GM21526 (cell line): Measurements from ENCODE around the gene DACT2.
"Not testable (repeated sequence)": the region's sequence is repeated elsewhere in the genome, so short reads cannot be mapped to it uniquely, and the experiment has no call there.

Experiments used
- ATAC-seq: cut with Tn5 transposase; IDR thresholded peaks from one replicate; pipeline ENCODE4 v1.9.1; 2021; ENCODE audit warnings: moderate library complexity; ENCODE audit not compliant: unreplicated experiment, low FRiP score

DACT2 gene

DNA sequence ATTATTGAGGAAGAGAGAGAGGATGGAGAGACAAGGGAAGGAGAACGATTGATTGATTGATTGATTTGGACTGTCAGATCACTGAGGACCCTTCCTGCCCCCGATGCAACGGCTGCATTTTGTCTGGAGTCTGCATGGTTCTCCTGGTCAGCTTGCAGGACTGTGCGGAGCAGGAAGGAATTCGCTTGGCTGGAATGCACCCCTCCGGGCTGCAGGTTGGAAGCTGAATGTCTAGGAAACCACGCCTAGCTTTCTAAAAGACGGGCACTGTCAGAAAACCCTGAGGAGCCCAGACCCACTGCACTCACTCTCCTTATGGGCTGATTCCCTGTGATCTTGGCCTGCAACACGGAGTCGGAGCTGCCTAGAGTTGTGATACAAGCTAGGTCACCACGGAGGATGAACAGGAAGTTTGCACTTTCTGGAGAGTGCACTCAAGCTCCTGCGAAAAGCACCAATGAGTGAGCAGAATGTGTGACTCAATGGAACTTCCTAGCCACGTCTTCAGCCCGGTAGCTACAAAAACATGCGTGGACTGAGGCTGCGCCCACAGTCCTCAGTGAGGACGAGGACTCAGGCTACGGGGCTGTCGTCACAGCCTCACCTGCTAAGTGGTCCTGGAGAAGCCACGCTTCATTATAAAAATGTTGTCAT lies 14.4 kb downstream of the DACT2 start:
- no peak for ATAC-seq

DNA sequence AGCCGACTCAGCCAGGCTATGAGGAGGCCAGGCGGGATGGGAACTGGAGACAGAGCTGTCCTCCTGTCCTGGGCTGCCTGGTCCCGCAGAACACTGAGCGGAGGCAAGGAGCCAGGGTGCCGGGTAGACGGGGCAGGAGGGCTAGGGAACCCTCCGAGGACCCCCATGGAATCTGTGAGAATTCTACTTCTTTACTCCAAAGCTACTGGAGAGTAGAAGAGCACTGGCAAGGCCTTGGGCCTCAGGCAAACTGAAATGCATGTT lies 14.9 kb downstream of the DACT2 start:
- ATAC-seq = no peak

DNA sequence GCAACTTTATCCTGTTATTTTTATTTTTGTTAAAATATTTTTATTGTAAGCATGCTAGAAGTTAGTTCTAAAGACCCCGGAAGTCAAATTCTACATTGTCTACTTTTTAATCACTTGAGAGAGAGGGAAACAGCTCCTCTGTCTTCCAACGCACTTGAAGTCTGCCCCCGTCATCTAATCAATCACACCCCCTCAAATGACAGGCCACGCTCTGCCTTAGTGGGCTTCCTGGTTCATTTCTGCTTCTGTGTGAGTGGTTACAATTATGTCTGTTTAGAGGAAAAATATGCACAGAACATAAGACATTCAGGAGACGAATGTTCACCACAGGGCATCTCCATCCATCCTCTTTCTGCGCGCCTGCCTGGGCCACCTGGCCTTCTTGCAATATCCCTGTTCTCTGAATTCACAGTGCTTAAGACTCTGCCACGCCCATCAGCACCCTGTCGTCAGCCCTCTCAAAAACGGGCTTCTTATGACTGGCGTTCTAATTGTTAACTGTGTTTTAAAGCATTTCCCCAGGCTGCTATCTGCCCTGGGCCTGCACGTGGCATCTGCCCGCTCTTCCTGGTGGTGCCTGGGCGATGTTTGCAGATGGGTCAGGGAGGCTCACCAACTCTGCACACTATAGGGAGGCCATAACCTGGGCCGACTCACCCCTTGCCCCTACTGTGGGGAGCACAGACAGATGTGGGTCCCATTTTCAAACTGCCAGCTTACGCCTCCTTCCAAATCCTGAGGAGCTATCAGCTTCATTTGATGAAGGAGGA lies 15.4 kb downstream of the DACT2 start:
- no peak for ATAC-seq

DNA sequence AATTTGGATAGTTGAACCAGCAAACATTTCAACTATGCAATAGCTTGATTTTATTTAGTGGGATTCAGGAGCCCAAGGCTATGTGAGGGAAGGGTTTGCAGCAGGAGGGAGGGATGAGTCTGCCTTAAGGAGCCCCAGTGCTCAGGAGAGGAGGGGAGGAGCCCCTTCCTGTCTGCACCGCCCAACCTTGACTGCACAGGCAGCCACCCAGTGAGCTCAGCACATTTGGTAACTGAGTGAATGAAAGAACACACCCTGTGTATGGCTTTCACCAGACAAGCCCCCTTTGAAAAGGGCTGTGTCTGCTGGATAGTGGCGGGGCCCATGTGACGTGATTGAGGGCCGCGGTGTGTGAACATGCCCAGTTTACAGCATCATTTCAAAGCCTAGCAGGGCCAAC lies 17.0 kb downstream of the DACT2 start:
- no peak for ATAC-seq

DNA sequence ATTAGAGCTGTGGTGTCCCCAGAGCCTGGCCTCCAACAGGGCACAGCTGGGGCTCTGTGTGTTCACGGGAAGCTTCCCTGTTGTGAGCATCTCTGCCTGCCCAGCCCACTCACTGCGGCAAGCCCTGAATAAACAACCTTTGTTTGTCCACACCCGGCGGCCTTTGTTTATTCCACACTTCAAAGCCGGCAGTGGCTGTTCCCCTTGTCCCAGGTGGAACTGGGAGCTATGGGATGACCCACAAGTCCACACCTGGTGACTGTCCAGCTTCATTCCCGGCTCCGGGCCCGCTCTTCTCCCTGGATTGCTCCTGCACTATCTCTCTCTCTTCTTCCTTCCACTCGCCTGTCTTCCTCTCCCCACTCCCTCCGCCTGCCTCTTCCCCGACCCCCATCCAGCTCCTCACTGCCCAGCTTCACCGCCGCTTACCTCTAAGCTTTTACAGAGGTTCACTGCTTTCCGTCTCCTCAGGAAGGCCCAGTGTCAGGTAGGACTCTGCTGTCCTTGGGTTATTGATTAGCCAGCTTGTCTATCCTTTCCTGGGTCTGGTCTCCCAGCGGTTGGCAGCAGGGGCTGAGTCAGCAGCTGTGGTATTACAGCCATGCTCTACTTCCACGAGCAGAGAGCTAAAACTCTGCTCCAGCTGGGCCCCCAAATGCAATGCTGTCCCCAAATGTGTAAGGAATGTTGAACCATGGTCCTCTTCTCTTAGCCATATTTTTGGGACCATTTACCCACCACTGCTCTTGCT lies 17.8 kb downstream of the DACT2 start:
- ATAC-seq = no peak

DNA sequence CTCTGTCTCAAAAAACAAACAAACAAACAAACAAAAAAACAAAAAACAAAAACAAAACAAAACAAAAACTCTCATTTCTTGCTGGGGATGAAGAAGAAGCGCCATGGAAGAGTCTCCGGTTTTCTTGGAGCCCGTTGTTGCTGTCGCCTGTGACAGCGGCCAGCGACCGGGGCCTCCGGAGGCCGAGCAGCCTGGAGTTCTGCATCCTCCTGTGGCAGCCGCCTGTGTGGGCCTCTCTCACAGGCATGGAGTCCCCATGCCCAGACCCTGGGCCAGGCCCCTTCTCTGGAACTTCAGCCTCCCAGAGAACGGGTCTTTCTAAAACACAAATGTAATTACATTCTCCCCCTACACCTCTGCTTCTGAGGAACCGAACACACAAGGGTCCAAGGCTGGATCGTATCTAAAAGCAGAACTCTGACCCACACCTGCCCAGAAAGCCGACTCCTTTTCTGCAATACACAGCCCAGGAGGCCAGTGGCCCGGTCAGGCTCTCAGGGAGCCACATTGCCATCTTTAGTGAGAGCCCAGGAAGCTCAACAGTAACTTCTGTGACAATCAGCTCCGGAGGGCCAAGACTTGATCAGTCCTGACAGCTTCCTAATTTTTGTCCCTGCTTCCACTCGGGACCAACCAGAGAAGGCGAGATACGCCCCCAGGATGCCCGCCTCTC lies 18.5 kb downstream of the DACT2 start:
- ATAC-seq = no peak

DNA sequence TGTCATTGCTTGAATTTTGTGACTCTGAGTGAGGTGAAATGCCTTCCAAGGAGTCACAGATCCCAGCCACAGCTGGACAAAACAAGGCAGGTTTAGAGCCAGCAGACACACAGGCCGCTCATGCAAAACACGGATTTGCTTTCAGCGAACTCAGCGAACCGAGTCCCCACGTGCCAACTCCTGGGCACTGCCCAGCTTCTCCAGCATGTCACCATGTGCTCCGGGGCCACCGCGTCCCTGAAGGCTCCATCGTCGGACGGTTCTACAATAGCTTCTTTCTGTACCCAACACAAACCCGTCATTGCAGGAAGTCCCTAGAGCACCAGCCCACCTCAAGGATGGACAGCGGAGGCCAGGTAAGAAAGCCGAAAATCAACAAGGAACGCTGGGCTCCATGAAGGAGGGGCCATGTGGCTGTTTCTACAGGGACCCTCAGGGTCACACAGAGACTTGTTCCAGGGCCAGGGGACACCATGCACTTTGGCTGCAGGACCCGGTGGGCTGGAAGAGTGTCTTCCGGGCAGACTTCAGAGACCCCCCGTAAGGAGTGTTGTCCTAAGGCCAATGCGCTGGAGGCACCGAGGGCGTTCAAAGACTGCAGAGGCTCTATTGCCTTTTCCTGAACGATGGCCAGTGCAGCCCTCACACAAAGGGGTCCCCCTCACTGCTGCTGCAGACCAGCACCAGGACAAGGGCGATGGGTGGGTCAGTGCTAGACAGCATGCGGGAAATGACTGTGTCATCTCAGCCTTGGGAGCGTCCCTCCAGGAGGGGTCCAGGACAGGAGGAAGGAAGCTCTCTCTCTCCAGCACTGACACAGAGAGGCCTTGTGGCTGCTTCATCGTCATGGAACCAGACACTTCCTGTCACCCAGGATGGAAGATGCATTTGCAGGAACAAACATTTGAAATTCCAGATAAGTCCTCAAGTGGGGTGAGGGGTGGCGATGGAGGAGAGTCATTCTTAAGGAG lies 19.8 kb downstream of the DACT2 start:
- ATAC-seq = no peak

DNA sequence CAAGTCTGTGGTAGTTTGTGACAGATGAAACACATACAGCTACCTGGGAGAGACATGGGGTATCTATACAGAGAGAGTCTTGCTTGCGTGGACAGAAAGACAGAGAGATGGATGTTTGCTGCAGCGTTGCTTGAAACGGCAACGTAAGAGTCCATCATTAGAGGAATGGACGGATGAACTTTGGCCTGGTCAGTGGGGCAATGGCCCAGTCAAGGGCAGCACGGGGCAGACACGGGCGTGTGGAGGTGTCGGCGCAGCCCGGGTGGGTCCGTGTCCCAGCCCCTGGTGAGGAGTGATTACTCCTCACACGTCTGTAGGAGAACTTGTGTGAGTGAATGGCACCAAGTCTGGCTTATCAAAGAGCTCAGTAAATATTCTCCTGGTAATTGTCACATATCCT lies 21.9 kb downstream of the DACT2 start:
- no peak for ATAC-seq

DNA sequence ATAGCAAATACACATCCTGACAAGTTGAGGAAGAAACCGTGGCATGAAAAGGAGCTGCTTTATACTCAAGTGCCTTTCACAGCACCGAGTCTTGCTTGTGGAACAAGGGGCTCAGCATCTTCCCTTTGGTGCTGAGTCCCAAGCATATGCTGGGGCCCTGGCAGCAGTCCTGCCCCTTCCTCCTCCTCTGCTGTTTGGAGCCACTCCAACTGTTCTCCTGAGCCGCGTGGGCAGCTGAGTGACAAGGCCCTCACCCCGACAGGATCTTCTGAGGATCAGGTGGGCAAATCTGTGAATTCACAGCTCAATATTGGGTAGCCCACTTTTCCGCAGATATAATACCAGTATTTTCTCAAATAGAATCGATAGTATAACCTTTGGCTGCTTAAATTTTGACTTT lies 24.7 kb downstream of the DACT2 start:
- no peak for ATAC-seq

DNA sequence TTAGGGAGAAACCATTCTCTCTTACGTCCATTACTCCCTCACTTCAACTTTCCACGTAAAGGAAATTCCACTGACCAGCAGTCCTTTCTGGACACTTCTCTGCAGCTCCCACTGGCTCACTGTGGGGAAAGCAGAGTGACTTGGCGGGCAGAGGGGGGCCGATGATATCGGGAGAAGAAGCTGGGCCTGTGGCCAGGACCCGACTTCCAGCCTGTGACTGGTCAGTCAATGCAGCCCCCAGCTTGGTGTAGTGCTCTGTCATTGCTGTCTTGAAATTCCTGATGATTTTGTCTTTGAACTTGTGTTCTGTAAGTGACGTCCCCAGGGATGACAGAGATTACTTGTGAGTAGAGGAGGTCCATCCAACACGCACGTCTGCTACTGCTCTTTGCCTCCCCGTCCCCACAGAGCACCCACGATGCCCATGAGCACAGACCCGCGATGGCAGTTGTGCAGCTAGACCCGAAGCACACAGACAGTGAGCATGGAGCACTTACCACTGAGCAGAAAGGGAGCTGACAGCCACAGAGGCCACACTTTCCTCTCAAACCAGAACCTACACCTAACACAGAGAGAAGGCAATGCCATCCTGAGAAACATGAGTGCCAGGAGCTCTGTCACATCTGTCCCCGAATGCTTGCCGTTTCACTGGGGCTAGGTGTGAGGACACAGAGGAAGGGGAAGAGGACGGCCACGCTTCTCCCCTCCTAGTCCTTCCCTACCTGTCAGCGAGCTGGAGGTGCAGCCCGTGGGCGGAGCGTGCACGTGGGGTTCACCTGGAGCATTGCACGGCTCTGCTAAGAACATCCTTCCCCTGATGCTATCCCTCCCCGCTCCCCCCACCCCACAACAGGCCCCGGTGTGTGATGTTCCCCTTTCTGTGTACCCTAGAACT lies 25.7 kb downstream of the DACT2 start:
- ATAC-seq = no peak

DNA sequence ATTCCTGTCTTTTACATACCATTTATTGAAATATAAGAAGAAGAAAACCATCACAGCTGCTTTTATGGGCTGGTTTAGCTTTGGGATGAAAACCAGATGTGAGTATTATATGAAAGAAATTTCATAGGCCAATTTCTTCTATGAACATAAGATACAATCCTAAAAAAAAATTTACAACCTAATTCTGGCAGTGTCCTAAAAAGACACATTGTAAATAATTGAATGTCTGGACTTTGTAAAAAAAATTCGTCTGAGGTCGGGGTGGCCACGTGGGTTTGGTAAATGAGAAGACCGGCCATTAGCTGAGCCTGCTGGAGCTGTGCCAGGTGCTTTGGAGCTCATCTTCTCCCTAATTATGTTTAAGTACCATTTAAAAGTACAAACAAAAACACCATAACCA lies 26.8 kb downstream of the DACT2 start:
- ATAC-seq = no peak

DNA sequence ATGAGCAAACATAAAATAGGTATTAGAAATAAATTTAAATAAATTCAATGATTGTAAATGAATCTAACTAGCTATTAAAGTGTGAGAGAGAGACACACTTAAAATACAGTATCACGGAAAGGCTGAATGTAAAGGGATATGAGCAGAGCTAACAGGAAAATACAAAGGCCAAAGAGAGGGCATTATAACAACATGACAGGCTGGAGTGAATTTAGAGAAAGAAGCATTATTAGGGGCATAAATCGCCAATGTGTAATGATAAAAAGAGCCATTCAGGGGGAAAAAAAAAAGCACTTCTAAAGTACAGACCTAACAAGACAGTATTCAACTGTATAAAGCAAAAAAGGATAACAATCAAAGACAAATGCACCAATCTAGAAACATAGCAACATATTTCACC lies 28.1 kb downstream of the DACT2 start:
- no peak for ATAC-seq

DNA sequence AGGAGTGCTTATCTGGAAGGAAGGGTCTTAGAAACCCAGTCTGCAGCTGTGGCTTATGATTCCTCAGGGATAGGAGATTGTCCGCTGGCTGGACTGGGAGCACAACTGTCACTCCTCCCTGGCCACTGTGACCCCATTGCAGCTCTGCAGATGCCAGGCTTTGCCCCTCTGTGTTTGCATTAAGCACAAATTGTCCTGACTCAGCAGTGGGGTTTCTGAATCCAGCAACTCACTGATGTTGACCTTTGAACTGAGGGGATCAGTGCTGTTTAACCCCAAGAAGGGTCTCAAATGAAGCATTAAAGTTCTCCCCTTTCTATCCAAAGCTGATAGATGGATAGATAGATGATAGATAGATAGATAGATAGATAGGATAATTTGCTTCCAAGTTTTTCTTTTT lies 29.5 kb downstream of the DACT2 start:
- ATAC-seq = no peak

DNA sequence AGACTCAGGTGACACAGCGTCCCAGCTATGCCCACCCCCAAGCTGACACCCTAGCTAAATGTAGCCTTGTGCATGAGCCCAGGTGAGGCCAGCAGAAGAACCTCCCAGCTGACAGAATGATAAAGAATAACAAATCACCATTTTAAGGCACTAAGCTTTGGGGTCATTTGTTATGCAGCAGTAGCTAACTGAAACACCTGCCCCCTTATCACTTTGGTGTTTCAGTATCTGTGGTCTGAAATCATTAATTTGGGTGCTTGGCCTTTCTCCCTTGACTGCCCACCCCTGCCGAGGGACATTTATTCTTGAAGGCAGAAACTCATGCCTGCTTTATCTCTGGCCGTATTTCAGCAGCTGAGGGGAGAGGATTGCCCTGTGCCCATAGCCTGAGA lies 30.0 kb downstream of the DACT2 start:
- no peak for ATAC-seq

DNA sequence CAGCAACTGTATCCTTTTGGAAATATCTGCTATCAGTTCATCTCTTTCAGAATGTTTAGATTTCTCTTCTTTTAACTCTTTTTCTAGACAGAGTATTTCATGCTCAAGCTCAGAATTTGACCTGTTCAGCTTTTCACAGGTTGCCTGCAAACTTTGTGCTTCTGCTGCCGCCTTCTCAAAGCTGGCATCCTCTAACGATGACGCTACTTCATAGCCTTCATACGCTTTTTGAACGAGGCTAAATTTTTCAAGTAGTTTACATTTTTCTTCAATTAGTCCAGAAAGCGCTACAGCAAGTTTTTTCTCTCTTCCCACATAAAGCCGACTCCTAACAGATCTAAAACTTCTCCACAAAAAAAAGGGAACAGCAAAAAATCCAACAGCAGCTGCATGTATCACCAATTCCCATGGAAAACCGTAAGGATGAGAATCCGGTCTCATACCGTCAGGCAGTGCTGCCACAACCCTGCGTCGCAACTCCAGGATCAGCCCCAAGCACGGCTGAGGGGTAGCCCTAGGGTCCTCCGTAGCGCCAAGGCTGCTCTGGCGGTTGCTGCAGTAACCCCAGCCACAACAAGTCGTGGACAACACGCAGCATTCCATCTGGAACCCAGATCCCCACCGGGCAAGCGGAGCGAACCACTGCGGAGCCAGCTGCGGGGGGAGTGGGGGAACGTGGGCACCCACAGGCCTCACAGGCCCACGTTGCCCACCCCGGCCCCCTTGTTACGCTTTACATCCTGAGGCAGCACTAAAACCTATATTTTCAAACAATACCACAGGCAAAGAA lies 30.6 kb downstream of the DACT2 start:
- no peak for ATAC-seq

DNA sequence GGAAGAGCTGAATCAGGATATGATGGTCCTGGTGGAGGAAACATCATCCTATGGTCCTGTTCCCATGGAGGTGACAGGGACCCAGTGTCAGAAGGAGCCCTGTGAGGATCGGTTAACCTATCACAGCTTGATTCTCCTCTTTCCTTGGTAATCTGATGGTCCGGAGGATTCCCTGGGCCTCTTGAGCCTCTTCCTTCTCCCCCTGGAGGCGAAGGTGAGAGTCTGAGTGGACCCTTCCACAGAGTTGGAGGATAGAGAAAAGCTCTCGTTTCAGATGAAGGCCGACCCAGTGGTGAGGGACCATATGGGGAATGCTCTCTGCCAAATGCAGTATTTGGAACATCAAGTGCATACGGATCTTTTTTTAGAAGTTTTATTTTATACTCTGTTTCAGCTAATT lies 32.1 kb downstream of the DACT2 start:
- not testable (repeated sequence) for ATAC-seq

DNA sequence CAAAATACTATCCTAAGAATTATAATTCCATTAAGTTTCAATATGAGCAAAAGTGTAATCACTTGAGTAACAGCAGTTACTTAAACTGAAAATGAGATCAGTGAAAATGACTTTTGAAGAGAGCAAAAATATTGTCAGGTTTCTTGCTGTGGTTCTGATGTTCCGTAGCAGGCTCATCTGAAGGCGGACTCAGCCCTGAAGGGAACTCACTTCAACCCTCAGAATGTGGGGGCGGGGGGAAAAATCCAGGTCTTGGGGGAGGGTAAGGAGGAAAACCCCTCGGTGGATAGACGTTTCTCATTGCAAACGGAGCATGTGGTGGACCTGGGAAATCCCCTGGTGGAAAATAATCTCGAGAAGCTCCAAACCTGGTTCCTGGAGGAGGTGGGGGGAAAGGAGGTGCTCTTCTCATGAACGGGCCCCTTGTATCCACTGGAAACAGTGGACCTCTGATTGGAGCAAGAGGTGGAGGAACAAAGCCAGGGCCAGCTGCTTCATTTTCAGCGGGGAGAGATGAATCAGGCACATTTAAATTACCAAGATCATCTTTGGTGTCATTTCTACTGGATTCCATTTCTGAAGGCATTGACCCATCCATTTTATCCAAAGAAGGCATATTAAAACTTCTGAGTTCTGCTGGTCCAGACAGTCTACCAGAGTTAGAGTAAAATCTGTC lies 32.7 kb downstream of the DACT2 start:
- not testable (repeated sequence) for ATAC-seq

DNA sequence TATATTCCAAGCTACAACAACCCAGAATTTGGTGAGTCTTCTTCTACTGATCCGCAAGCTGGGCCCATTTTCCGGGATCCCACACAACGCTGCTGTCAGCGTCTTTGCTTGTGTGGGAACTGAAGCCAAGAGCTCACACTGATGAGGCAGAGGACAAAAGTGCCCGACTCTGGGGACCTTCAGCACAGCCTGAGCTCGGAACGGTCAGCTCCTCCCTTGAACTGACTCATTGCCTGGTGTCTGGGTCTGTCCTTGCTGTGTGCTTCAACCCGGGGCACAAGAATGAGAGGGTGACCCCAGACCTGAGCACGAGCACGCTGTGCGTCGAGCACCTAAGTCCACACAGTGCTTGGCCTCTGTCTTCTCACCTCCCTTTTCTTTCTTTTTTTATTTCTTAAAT lies 33.5 kb downstream of the DACT2 start:
- no peak for ATAC-seq
